ENCODE measurements around the gene SHMT2.

Gene SHMT2

DNA sequence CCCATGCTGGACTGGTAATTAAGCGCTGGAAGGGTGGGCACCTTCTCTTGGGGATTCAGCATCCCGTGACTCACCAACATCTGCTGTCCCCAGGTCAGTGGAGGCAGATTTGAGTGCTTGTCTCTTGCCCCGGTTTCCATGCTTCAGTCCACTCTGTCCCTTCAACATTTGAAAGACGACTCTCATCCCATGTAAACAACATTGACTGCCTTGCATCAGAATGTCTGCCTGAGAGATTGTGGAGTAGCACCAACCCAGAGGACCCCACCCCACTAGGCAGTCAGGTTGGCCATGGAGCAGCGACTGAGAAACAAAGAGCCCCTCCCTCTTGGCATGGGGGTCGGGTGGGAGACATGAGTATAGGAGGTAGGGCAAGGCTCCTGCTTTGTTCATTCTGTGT, 26.4 kb downstream of the SHMT2 start:
- TF ChIP-seq, protein P1, sequence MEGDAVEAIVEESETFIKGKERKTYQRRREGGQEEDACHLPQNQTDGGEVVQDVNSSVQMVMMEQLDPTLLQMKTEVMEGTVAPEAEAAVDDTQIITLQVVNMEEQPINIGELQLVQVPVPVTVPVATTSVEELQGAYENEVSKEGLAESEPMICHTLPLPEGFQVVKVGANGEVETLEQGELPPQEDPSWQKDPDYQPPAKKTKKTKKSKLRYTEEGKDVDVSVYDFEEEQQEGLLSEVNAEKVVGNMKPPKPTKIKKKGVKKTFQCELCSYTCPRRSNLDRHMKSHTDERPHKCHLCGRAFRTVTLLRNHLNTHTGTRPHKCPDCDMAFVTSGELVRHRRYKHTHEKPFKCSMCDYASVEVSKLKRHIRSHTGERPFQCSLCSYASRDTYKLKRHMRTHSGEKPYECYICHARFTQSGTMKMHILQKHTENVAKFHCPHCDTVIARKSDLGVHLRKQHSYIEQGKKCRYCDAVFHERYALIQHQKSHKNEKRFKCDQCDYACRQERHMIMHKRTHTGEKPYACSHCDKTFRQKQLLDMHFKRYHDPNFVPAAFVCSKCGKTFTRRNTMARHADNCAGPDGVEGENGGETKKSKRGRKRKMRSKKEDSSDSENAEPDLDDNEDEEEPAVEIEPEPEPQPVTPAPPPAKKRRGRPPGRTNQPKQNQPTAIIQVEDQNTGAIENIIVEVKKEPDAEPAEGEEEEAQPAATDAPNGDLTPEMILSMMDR (IDR thresholded peaks at IDR 0.05; ENCODE audit: insufficient read depth, low read depth, low read length, missing control alignments), result no peak

DNA sequence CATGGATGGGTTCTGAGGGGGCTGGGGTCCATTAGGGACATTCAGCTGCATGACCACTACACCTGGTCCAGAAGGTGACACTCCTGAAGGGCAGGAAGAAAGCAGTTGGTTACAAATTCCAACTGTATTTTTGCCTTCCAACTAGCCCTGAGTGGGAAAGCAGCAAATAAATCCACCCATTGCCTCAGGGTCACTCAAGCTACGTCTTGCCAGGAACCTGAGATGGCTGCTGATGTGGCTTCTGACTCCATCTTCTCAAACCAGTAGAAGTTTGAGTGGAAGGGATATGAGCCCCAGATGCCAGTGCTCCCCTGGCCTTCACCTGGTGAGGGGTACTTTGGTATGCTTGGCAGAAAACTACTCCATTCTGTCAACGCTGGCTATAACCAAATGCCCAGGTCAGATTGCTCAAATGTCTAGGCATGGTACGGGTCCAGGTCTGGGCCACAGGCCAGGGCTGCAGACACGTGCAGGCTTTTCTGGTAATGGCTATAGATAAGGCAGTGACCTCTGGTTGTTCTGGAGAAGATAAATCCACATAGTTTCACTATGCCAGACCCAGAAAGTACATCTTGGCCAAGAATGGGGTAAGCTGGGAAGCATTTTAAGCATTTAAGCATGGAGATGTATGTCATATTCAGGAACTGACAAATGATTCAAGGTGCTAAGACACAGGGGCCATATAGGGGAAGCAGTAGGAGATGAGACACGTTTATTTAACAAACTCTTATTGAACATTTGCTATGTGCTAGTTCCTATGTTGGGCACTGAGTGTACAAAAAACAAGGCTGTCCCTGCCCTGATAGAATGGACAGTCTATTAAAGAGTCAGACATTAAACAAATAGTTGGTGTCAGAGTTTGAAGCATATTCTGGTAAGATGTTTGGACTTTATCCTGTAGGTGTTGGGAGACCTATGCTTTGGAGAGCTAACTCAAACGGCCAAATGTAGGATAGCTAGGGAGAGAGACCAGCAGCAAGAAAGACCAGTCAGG, 29.8 kb downstream of the SHMT2 start:
- H3K4me3 ChIP-seq (ENCODE audit: low read depth, low read length), result no peak overlapping the region
- DNase-seq (ENCODE audit: low read depth), result no peak
- TF ChIP-seq, protein P1 (IDR thresholded peaks at IDR 0.05; ENCODE audit: insufficient read depth, low read depth, low read length, missing control alignments), result no peak

More for the DNA sequence above, 26.4 kb downstream of the SHMT2 start:
- H3K4me3 ChIP-seq (ENCODE audit: low read depth, low read length), result no peak overlapping the region
- no peak for DNase-seq (ENCODE audit: low read depth)

DNA sequence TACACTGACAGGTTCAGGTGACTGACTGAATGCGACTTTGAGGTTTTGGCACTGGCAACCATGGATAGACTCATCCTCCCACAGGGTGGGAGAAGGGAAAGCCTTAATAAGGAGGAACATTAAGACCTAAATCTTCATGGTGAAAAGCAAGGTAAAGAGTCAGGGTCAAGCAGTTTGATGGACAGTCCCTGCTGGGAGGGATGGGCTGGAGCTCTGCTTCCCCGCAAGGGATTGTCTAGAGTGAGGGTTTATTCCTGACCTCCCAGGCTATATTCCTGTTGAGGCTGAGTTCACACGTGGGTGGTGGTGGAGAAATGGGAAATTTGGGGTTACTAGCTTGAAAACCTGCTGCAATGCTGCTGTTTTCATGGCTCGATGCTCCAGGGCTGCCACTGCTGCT, 30.9 kb downstream of the SHMT2 start:
- no peak overlapping the region for H3K4me3 ChIP-seq (ENCODE audit: low read depth, low read length)
- no peak for DNase-seq (ENCODE audit: low read depth)
- TF ChIP-seq, protein P1 (IDR thresholded peaks at IDR 0.05; ENCODE audit: insufficient read depth, low read depth, low read length, missing control alignments), result no peak

DNA sequence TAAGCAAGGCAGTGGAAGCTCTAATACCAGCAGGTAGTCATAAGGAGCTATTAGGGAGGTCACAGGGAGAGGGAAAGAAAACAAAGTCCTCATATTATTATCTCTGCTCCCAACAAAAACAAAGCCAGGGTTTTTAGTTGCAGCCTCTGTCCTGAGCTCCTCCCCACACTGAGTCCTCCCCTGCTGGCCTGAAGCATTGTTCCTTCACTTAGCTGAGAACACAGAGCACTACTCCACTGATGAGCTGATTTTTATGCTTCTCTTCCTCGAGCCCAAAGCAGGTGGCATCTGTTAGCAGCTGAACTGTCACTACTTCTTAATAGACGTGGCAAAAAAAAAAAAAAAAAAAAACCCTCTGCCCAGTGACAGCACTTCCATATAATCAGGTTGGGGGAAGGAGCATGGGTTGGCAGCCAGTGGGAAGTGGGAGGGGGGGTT, 31.9 kb downstream of the SHMT2 start:
- no peak overlapping the region for H3K4me3 ChIP-seq (ENCODE audit: low read depth, low read length)
- TF ChIP-seq, protein P1 (IDR thresholded peaks at IDR 0.05; ENCODE audit: insufficient read depth, low read depth, low read length, missing control alignments), result no peak
- DNase-seq (ENCODE audit: low read depth), result no peak

DNA sequence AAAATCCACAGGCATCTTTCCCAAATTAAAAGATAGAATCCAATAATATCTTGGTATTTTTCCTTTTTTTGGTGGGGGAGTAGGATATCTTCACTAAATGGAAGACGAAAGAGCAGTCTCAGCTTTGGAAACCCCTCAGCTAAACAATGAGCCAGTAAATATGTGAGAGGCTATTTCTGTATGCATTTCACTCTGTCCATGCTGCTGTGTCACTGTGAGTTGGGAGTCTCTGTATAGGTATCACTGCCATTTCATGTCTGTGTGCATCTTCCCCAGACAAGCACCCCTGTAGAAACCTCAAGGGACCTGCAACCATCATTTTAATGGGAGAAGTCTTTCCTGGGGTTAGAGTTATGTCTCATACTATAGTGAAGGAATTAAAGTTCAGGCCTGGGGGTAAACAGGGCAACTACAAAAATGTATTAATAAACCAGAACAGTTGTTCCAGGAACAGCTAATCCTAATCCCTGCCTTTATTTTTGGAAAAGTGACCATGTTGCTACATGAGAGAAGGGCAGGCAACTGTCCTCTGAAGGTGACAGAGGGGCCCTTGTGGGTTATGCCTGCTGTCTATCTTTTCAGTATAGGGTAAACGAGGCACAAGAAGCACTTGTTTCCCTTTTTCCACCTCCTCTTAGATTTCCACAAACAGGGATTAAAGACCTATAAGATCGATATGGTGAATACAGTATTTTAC, 32.8 kb downstream of the SHMT2 start:
- H3K4me3 ChIP-seq (ENCODE audit: low read depth, low read length), result no peak overlapping the region
- TF ChIP-seq, protein P1 (IDR thresholded peaks at IDR 0.05; ENCODE audit: insufficient read depth, low read depth, low read length, missing control alignments), result no peak
- DNase-seq (ENCODE audit: low read depth), result no peak

DNA sequence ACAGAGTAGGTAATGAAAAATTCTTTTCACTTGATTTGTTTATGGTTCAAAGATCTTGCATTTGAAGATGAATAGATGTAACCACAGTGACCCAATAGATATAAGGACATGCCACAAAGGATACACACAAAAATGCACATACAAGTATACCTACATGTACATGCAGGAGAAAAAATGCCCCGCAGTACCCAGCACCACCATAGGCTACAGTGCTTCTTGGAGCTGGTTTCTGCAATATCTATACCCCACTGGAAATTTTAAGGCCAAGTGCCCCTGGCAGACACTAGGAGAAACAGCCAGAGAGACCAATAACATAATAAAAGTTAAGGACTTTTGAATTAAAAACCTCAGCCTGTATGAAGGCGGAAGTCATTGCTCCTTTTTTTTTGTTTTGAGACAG, 33.6 kb downstream of the SHMT2 start:
- no peak overlapping the region for H3K4me3 ChIP-seq (ENCODE audit: low read depth, low read length)
- TF ChIP-seq, protein P1 (IDR thresholded peaks at IDR 0.05; ENCODE audit: insufficient read depth, low read depth, low read length, missing control alignments), result no peak
- no peak for DNase-seq (ENCODE audit: low read depth)
